HCT116 (cell line): ENCODE results near the gene RAP2A. TPM values are rescaled to one million over a fixed set of nuclear protein-coding genes. Genes with fewer than 3 reads are reported as not detected.

Experiments used
- ATAC-seq: fragments of 200-7000 bp; cut with Tn5 transposase; 2 replicates; pipeline ENCODE4 v1.9.1; 2020; ENCODE audit warnings: mild to moderate bottlenecking, moderate library complexity
- BruUV-seq: library from RNA; stranded (reverse); fragments of 400-500 nt; replicated peaks from 2 replicates; lab custom pipeline; 2021; lab: Mats Ljungman, UMichigan
- CTCF ChIA-PET: fragments of 300-600 bp; sonication (Branson Sonifier 250); formaldehyde crosslinking; loops from one replicate; lab custom pipeline; 2021; ENCODE audit warnings: antibody characterized with exemption; lab: Charles Lee
- POLR2A ChIA-PET: fragments of 300-600, 350-600 bp; sonication (Branson Sonifier 250); formaldehyde crosslinking; loops from one replicate; lab custom pipeline; 2021; ENCODE audit warnings: antibody characterized with exemption; lab: Charles Lee
- RAD21 ChIA-PET, 2 experiments: fragments of 300-600 bp; sonication (Branson Sonifier 250); formaldehyde crosslinking; loops; one replicate each; lab custom pipeline; 2023; ENCODE audit warnings: low total read pairs in 2 of 2; ENCODE audit not compliant: uncharacterized antibody in 2 of 2, unreplicated experiment in 2 of 2, low non-redundant PET in 1 of 2; lab: Charles Lee
- DNase-seq: peaks from one replicate; pipeline ENCODE4 v3.0.0-alpha.2; 2010; ENCODE audit warnings: low read depth, low spot score
- H2AFZ ChIP-seq: fragments of 200-600 bp; shearing (Covaris generic), sonication (generic); 2 replicates; pipeline ENCODE4 v1.6.1; 2017; ENCODE audit warnings: low read depth, mixed run types, mixed read lengths, antibody characterized with exemption, low read length; ENCODE audit not compliant: poor library complexity, severe bottlenecking
- H3K27ac ChIP-seq: 2 replicates; pipeline ENCODE4 v1.5.1; 2012; ENCODE audit warnings: low read depth, low read length
- H3K27me3 ChIP-seq: fragments of 200-600 bp; sonication (generic); 2 replicates; pipeline ENCODE4 v1.6.1; 2016; ENCODE audit warnings: mixed run types, low read length, mixed read lengths; ENCODE audit not compliant: insufficient read depth
- H3K36me3 ChIP-seq, 2 experiments: fragments of 200-500 bp in 1 of 2; fragments of 200-600 bp in 1 of 2; sonication (Bioruptor generic) in 1 of 2; sonication (generic) in 1 of 2; 2 replicates each; pipeline versions ENCODE4 v1.5.1 to v1.6.1; 2014 to 2016; ENCODE audit warnings: low read length in 2 of 2, inconsistent platforms in 1 of 2, mixed read lengths in 1 of 2, mixed run types in 1 of 2; ENCODE audit not compliant: insufficient read depth in 2 of 2, control insufficient read depth in 1 of 2
- H3K4me1 ChIP-seq, 2 experiments: fragments of 200-600 bp in 1 of 2; sonication (generic) in 1 of 2; 2 replicates each; pipeline versions ENCODE4 v1.5.1 to v1.6.1; 2012 to 2017; ENCODE audit warnings: low read length in 2 of 2, inconsistent platforms in 1 of 2, mild to moderate bottlenecking in 1 of 2, mixed read lengths in 1 of 2, mixed run types in 1 of 2, moderate library complexity in 1 of 2; ENCODE audit not compliant: insufficient read depth in 2 of 2, control insufficient read depth in 1 of 2
- H3K4me2 ChIP-seq: fragments of 200-600 bp; sonication (generic); 2 replicates; pipeline ENCODE4 v1.6.1; 2017; ENCODE audit warnings: mixed run types, low read length, mixed read lengths
- H3K4me3 ChIP-seq, 2 experiments: fragments of 200-600 bp in 1 of 2; sonication (generic) in 1 of 2; replicated peaks in 1 of 2; 2 replicates each; pipeline ENCODE4 v1.5.1; 2011 to 2016; ENCODE audit warnings: low read length in 2 of 2, control low read depth in 1 of 2, low read depth in 1 of 2, mild to moderate bottlenecking in 1 of 2, mixed read lengths in 1 of 2, mixed run types in 1 of 2
- H3K79me2 ChIP-seq: fragments of 200-600 bp; sonication (generic); 2 replicates; pipeline ENCODE4 v1.6.1; 2017; ENCODE audit warnings: mild to moderate bottlenecking, mixed run types, low read length, moderate library complexity, mixed read lengths; ENCODE audit not compliant: insufficient read depth
- H3K9ac ChIP-seq: fragments of 200-600 bp; sonication (generic); 2 replicates; pipeline ENCODE4 v1.6.1; 2016; ENCODE audit warnings: low read length, mixed read lengths
- H3K9me2 ChIP-seq: fragments of 200-600 bp; sonication (generic), shearing (Covaris generic); 2 replicates; pipeline ENCODE4 v1.6.1; 2017; ENCODE audit warnings: mixed run types, mild to moderate bottlenecking, moderate library complexity; ENCODE audit not compliant: insufficient read depth
- H3K9me3 ChIP-seq, 2 experiments: fragments of 200-500 bp in 1 of 2; fragments of 200-600 bp in 1 of 2; sonication (Bioruptor generic) in 1 of 2; sonication (generic) in 1 of 2; 2 replicates each; pipeline ENCODE4 v1.6.1; 2014 to 2017; ENCODE audit warnings: low read length in 2 of 2, mixed read lengths in 2 of 2, inconsistent platforms in 1 of 2, low read depth in 1 of 2, mild to moderate bottlenecking in 1 of 2, mixed run types in 1 of 2, moderate library complexity in 1 of 2; ENCODE audit not compliant: control insufficient read depth in 1 of 2, insufficient read depth in 1 of 2
- H4K20me1 ChIP-seq: fragments of 200-600 bp; sonication (generic), shearing (Covaris generic); 2 replicates; pipeline ENCODE4 v1.6.1; 2017; ENCODE audit warnings: mixed run types, mild to moderate bottlenecking, moderate library complexity; ENCODE audit not compliant: insufficient read depth
- CBX3 ChIP-seq: IDR thresholded peaks from 2 replicates; pipeline ENCODE4 v1.6.1; 2012; ENCODE audit warnings: low read depth
- CEBPB ChIP-seq: IDR thresholded peaks from 2 replicates; pipeline ENCODE4 v1.6.1; 2012; ENCODE audit warnings: low read depth
- ELF1 ChIP-seq: IDR thresholded peaks from 2 replicates; pipeline ENCODE4 v1.6.1; 2012; ENCODE audit warnings: low read depth, borderline replicate concordance
- EZH2 ChIP-seq: fragments of 200-600 bp; sonication (generic); IDR thresholded peaks from 2 replicates; pipeline ENCODE4 v1.6.1; 2017; ENCODE audit warnings: antibody characterized with exemption, mixed run types
- EZH2phosphoT487 ChIP-seq: fragments of 200-600 bp; IDR thresholded peaks from 2 replicates; pipeline ENCODE4 v1.6.1; 2018; ENCODE audit warnings: antibody characterized with exemption, borderline replicate concordance
- FOSL1 ChIP-seq: IDR thresholded peaks from 2 replicates; pipeline ENCODE4 v1.6.1; 2012; ENCODE audit warnings: low read depth
- POLR2A ChIP-seq: IDR thresholded peaks from 2 replicates; pipeline ENCODE4 v1.7.0; 2011; ENCODE audit warnings: borderline replicate concordance; ENCODE audit not compliant: insufficient read depth, insufficient read length; ENCODE audit errors: extremely low read depth
- POLR2AphosphoS5 ChIP-seq: IDR thresholded peaks from 2 replicates; pipeline ENCODE4 v1.6.1; 2011; ENCODE audit warnings: mild to moderate bottlenecking, low read depth, low read length, moderate library complexity
- RAD21 ChIP-seq: IDR thresholded peaks from 2 replicates; pipeline ENCODE4 v1.6.1; 2012; ENCODE audit warnings: low read depth, mild to moderate bottlenecking
- SIN3A ChIP-seq: IDR thresholded peaks from 2 replicates; pipeline ENCODE4 v1.6.1; 2012; ENCODE audit warnings: low read depth
- SP1 ChIP-seq: IDR thresholded peaks from 2 replicates; pipeline ENCODE4 v1.6.1; 2012; ENCODE audit warnings: low read depth
- SRF ChIP-seq: IDR thresholded peaks from 2 replicates; pipeline ENCODE4 v1.6.1; 2012; ENCODE audit warnings: low read depth
- TCF7L2 ChIP-seq: IDR thresholded peaks from 2 replicates; pipeline ENCODE4 v1.7.0; 2011; ENCODE audit warnings: borderline replicate concordance, inconsistent platforms; ENCODE audit not compliant: insufficient read depth, insufficient read length; ENCODE audit errors: extremely low read depth
- YY1 ChIP-seq: IDR thresholded peaks from 2 replicates; pipeline ENCODE4 v1.6.1; 2011; ENCODE audit warnings: low read length, low read depth, moderate library complexity, mild to moderate bottlenecking; ENCODE audit not compliant: insufficient replicate concordance; ENCODE audit errors: extremely low read depth
- ZNF274 ChIP-seq: fragments of 200-500 bp; sonication (Bioruptor generic); IDR thresholded peaks from 2 replicates; pipeline ENCODE4 v1.6.1; 2014; ENCODE audit warnings: mild to moderate bottlenecking, low read depth, low read length, inconsistent platforms
- intact Hi-C: fragments of 100-400 bp; cut with micrococcal nuclease; formaldehyde crosslinking; loops from 2 replicates; pipeline ENCODE4 v1.10.0; 2022
- total RNA-seq: library from RNA; stranded (reverse); gene quantifications from one replicate; pipeline ENCODE4 v1.2.1, GENCODE V29; 2021; ENCODE audit not compliant: unreplicated experiment
- TF ChIP-seq, protein P1 (sequence below): IDR thresholded peaks from 2 replicates; pipeline ENCODE4 v1.6.1; 2012
- TF ChIP-seq, protein P2 (sequence below): IDR thresholded peaks from 2 replicates; pipeline ENCODE4 v1.6.1; 2012
- TF ChIP-seq, protein P3 (sequence below): IDR thresholded peaks from 2 replicates; pipeline ENCODE4 v1.6.1; 2012; ENCODE audit warnings: low read depth

The RAP2A gene
- total RNA-seq, 1 experiment from 2014 or later: 27.6 TPM

DNA sequence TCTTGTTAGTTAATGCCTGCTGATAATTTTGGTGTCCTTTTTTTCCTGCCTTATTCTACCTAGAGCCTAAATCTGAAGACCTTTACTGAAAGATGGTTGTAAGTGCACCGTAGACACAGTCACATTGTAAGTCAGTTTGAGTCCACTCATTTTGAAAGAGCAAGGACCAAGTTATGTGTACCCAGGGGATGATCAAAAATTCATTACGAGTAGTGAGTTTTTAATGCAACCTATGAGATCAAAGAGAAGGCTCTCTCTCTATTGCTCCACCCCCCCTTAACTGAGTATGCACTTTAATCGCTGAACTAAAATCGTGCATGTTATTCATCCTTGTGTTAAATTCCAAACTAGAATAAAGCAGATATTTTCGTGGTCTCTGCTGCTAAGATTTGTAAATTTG, 1.8 kb downstream of the RAP2A start:
- DNase-seq: no peak
- Histone ChIP-seq H3K4me1 (peaks cover 7 to 20% of the 10 kb centered on the region in 2 experiments), H3K27me3 (no peaks in the 10 kb centered on the region), H3K27ac (no peak overlapping the region), H4K20me1 (no peaks in the 10 kb centered on the region), H3K36me3 (no peaks in the 10 kb centered on the region), H3K4me2 (peak overlapping the region; percentile 4; the same call in 1 of the 2 replicates), H3K9ac (no peak overlapping the region), H3K79me2 (peaks cover 22% of the 10 kb centered on the region), H3K9me3 (no peaks in the 10 kb centered on the region), H3K4me3 (no peak overlapping the region), H3K9me2 (no peaks in the 10 kb centered on the region), H2AFZ (no peak overlapping the region)
- ChIA-PET RAD21 (interaction anchor here in 1 of 2 experiments (0.7 kb wide), 1 partner anchor 27 kb away, joined by 5 read pairs; no protein-coding TSS in a partner anchor), CTCF (no interaction called here), POLR2A (no interaction called here)
- intact Hi-C loops: loop anchor here (10.0 kb wide), 1 partner anchor 539 kb away; no protein-coding TSS in a partner anchor
- no peak for ATAC-seq
- TSS peak; percentile 37 for BruUV-seq
- TF ChIP-seq CEBPB (no peak), ELF1 (no peak), EZH2phosphoT487 (no peak), EZH2 (no peak), YY1 (no peak), FOSL1 (no peak), SRF (no peak), TCF7L2 (no peak), RAD21 (no peak)
- TF ChIP-seq, protein P1, sequence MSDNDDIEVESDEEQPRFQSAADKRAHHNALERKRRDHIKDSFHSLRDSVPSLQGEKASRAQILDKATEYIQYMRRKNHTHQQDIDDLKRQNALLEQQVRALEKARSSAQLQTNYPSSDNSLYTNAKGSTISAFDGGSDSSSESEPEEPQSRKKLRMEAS: no peak
- TF ChIP-seq, protein P2, sequence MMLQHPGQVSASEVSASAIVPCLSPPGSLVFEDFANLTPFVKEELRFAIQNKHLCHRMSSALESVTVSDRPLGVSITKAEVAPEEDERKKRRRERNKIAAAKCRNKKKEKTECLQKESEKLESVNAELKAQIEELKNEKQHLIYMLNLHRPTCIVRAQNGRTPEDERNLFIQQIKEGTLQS: no peak
- TF ChIP-seq, all 23 proteins: peak for 0

DNA sequence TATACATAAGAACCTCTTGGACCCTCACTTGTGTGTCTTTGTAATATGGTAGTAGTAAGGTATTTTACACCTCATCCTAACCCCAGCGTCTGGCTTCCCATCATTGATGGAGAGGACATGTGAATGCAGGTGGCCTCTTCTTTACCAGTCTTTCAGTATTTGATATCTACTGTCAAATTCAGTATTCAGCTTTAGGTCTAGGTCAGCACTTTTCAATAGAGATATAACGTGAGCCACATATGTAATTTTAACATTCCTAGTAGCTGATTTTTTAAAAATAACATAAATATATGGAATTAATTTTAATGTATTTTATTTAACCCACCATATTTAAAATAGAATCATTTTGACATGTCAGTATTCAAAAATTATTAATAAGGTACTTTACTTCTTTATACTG, 2.9 kb downstream of the RAP2A start:
- H3K4me1 ChIP-seq: peaks cover 7 to 20% of the 10 kb centered on the region in 2 experiments
- no peaks in the 10 kb centered on the region for H3K9me3 ChIP-seq
- no peaks in the 10 kb centered on the region for H4K20me1 ChIP-seq
- H3K9me2 ChIP-seq: no peaks in the 10 kb centered on the region
- H3K79me2 ChIP-seq: peaks cover 22% of the 10 kb centered on the region
- CTCF ChIA-PET: no interaction called here
- RAD21 ChIA-PET: no interaction called here
- H3K4me2 ChIP-seq: no peak overlapping the region
- no peaks in the 10 kb centered on the region for H3K27me3 ChIP-seq
- ATAC-seq: no peak
- no TSS peak for BruUV-seq
- POLR2A ChIA-PET: no interaction called here
- H3K27ac ChIP-seq: no peak overlapping the region
- no peak overlapping the region for H3K9ac ChIP-seq
- intact Hi-C loops: loop anchor here (10.0 kb wide), 1 partner anchor 538 kb away; no protein-coding TSS in a partner anchor
- no peaks in the 10 kb centered on the region for H3K36me3 ChIP-seq
- no peak for DNase-seq
- no peak overlapping the region for H2AFZ ChIP-seq
- H3K4me3 ChIP-seq: no peak overlapping the region
- TF ChIP-seq TCF7L2 (no peak), CBX3 (no peak), SP1 (no peak), ELF1 (no peak), POLR2AphosphoS5 (no peak), EZH2 (no peak), CEBPB (no peak), SIN3A (no peak), POLR2A (no peak), ZNF274 (no peak), EZH2phosphoT487 (no peak)
- TF ChIP-seq, protein P3, sequence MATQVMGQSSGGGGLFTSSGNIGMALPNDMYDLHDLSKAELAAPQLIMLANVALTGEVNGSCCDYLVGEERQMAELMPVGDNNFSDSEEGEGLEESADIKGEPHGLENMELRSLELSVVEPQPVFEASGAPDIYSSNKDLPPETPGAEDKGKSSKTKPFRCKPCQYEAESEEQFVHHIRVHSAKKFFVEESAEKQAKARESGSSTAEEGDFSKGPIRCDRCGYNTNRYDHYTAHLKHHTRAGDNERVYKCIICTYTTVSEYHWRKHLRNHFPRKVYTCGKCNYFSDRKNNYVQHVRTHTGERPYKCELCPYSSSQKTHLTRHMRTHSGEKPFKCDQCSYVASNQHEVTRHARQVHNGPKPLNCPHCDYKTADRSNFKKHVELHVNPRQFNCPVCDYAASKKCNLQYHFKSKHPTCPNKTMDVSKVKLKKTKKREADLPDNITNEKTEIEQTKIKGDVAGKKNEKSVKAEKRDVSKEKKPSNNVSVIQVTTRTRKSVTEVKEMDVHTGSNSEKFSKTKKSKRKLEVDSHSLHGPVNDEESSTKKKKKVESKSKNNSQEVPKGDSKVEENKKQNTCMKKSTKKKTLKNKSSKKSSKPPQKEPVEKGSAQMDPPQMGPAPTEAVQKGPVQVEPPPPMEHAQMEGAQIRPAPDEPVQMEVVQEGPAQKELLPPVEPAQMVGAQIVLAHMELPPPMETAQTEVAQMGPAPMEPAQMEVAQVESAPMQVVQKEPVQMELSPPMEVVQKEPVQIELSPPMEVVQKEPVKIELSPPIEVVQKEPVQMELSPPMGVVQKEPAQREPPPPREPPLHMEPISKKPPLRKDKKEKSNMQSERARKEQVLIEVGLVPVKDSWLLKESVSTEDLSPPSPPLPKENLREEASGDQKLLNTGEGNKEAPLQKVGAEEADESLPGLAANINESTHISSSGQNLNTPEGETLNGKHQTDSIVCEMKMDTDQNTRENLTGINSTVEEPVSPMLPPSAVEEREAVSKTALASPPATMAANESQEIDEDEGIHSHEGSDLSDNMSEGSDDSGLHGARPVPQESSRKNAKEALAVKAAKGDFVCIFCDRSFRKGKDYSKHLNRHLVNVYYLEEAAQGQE: no peak
